ENCODE data around the gene SERAC1. TPM values are rescaled to one million over a fixed set of nuclear protein-coding genes. Genes with fewer than 3 reads are reported as not detected.
"Not testable (repeated sequence)": the region's sequence is repeated elsewhere in the genome, so short reads cannot be mapped to it uniquely, and the experiment has no call there.

SERAC1 gene
- total and polyA plus RNA-seq, 2 donors from 2014 or later, result 5.8 to 6.7 TPM

DNA sequence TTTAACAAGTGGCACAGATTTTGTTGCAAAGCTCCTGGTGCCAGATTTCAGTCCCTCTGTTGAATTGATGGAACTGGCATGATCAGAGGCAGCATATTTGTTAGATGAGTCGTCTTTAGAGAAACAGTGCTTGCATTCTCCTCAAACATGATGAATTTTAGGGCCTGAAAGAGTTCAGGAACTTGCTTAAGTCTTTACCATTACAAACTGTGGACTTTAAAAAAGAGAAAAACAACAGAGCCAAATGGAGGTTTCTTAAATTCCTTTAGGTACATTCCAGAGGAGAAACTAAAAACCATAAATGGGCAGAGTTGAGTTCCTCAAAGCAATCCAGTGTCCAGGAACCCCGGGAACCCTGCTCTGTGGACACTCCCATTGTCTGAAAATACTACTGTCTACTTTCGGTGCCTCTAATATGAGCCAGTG lies 2.6 kb upstream of the SERAC1 start:
- intact Hi-C loops (cut with DNase I), result no loop called here
- DNase-seq (no peak), FAIRE-seq (no peak)
- TF ChIP-seq, protein P1, sequence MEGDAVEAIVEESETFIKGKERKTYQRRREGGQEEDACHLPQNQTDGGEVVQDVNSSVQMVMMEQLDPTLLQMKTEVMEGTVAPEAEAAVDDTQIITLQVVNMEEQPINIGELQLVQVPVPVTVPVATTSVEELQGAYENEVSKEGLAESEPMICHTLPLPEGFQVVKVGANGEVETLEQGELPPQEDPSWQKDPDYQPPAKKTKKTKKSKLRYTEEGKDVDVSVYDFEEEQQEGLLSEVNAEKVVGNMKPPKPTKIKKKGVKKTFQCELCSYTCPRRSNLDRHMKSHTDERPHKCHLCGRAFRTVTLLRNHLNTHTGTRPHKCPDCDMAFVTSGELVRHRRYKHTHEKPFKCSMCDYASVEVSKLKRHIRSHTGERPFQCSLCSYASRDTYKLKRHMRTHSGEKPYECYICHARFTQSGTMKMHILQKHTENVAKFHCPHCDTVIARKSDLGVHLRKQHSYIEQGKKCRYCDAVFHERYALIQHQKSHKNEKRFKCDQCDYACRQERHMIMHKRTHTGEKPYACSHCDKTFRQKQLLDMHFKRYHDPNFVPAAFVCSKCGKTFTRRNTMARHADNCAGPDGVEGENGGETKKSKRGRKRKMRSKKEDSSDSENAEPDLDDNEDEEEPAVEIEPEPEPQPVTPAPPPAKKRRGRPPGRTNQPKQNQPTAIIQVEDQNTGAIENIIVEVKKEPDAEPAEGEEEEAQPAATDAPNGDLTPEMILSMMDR (IDR thresholded peaks at IDR 0.05; ENCODE audit: borderline replicate concordance, extremely low read depth, insufficient read depth), result no peak
- H3K27ac ChIP-seq (ENCODE audit: low read depth in 2 of 2, low read length in 2 of 2), result no peak overlapping the region
- H3K9me3 ChIP-seq (ENCODE audit: control insufficient read depth in 2 of 3, insufficient read depth in 1 of 3, low read length in 3 of 3), result no peaks in the 10 kb centered on the region
- H3K36me3 ChIP-seq (ENCODE audit: control insufficient read depth in 2 of 3, insufficient read depth in 3 of 3, low read length in 3 of 3), result no peaks in the 10 kb centered on the region
- no peaks in the 10 kb centered on the region for H3K27me3 ChIP-seq (ENCODE audit: control insufficient read depth, insufficient read depth, low read length)
- no peak overlapping the region for H3K4me3 ChIP-seq (ENCODE audit: low read length in 3 of 3)
- H3K9ac ChIP-seq (ENCODE audit: low read length in 3 of 3), result no peak overlapping the region
- peaks cover 0 to 8% (median 0%) of the 10 kb centered on the region in 3 donors for H3K4me1 ChIP-seq (ENCODE audit: control insufficient read depth in 2 of 3, insufficient read depth in 2 of 3, low read depth in 1 of 3, low read length in 3 of 3)

DNA sequence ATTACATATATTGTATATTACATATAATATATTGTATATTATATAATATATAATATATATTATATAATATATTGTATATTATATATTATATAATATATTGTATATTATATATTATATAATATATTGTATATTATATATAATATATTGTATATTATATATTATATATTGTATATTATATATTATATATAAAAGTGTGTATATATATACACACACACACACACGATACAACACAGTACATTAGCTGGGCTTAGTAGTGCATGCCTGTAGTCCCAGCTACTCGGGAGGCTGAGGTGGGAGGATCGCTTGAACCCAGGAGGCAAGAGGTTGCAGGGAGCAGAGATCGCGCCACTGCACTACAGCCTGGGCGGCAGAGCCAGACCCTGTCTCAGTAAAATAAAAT lies 1.6 kb upstream of the SERAC1 start:
- H3K4me1 ChIP-seq (ENCODE audit: control insufficient read depth in 2 of 3, insufficient read depth in 2 of 3, low read depth in 1 of 3, low read length in 3 of 3); H3K9ac ChIP-seq (ENCODE audit: low read length in 3 of 3); H3K27ac ChIP-seq (ENCODE audit: low read depth in 2 of 2, low read length in 2 of 2); H3K27me3 ChIP-seq (ENCODE audit: control insufficient read depth, insufficient read depth, low read length); H3K36me3 ChIP-seq (ENCODE audit: control insufficient read depth in 2 of 3, insufficient read depth in 3 of 3, low read length in 3 of 3); DNase-seq; H3K4me3 ChIP-seq (ENCODE audit: low read length in 3 of 3); FAIRE-seq; intact Hi-C loops (cut with DNase I); H3K9me3 ChIP-seq (ENCODE audit: control insufficient read depth in 2 of 3, insufficient read depth in 1 of 3, low read length in 3 of 3): not testable (repeated sequence)

DNA sequence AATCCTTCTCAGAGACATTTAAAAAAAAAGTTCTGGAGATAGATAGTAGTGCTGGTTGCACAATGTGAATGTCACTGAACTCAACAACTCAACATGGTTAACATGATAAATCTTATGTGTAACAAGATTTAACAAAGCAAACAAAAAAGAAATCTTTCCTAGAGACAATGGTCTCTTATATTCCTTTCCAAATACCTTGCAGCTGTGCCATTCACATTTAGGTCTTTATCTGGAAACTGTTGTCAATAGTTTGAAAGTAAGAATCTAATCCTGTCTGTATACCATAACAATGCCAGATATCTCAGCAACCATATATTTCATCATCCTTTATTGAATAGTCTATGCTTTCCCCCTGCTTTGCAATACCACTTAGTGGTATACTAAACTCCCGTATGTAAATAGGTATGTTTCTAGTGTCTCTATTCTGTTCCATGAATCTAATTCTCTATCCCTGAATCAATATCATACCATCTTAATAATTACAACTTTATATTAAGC lies 2.1 kb downstream of the SERAC1 start:
- H3K9me3 ChIP-seq (ENCODE audit: control insufficient read depth in 2 of 3, insufficient read depth in 1 of 3, low read length in 3 of 3), result no peaks in the 10 kb centered on the region
- TF ChIP-seq, protein P1 (IDR thresholded peaks at IDR 0.05; ENCODE audit: borderline replicate concordance, extremely low read depth, insufficient read depth), result no peak
- no peaks in the 10 kb centered on the region for H3K27me3 ChIP-seq (ENCODE audit: control insufficient read depth, insufficient read depth, low read length)
- no peak for DNase-seq
- intact Hi-C loops (cut with DNase I), result no loop called here
- no peak overlapping the region for H3K9ac ChIP-seq (ENCODE audit: low read length in 3 of 3)
- H3K36me3 ChIP-seq (ENCODE audit: control insufficient read depth in 2 of 3, insufficient read depth in 3 of 3, low read length in 3 of 3), result no peaks in the 10 kb centered on the region
- no peak overlapping the region for H3K27ac ChIP-seq (ENCODE audit: low read depth in 2 of 2, low read length in 2 of 2)
- FAIRE-seq, result no peak
- H3K4me1 ChIP-seq (ENCODE audit: control insufficient read depth in 2 of 3, insufficient read depth in 2 of 3, low read depth in 1 of 3, low read length in 3 of 3), result no peaks in the 10 kb centered on the region
- H3K4me3 ChIP-seq (ENCODE audit: low read length in 3 of 3), result no peak overlapping the region

DNA sequence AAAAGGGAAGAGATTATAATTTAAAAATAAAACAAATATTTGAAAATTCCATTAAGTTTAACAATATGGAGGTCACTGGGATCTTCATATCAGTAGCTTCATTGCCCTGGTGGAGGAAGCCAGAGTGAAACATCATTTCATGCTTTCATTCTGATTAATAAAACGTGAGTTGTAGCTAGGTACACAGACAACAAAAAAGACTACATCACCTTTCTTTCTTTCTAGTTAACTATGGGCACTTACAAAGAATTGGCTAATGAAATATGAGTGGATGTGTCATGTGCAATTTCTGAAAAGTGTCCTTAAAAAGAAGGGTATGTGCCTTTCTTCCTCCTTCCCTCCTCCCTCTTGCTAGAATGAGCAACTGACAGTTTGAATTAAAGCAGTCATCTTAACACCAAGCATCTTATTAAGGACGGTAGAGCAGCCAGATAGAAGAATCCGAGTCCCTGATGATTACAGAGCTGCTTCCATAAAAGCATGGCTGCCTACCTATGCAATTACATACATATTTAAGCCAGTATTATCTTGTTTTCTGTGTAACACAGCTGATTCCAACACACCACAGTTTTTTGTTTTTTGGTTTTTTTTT lies 3.4 kb downstream of the SERAC1 start:
- no peak overlapping the region for H3K9ac ChIP-seq (ENCODE audit: low read length in 3 of 3)
- TF ChIP-seq, protein P1 (IDR thresholded peaks at IDR 0.05; ENCODE audit: borderline replicate concordance, extremely low read depth, insufficient read depth), result no peak
- H3K27ac ChIP-seq (ENCODE audit: low read depth in 2 of 2, low read length in 2 of 2), result no peak overlapping the region
- intact Hi-C loops (cut with DNase I), result no loop called here
- DNase-seq (no peak), FAIRE-seq (no peak)
- no peaks in the 10 kb centered on the region for H3K27me3 ChIP-seq (ENCODE audit: control insufficient read depth, insufficient read depth, low read length)
- H3K4me1 ChIP-seq (ENCODE audit: control insufficient read depth in 2 of 3, insufficient read depth in 2 of 3, low read depth in 1 of 3, low read length in 3 of 3), result no peaks in the 10 kb centered on the region
- no peaks in the 10 kb centered on the region for H3K9me3 ChIP-seq (ENCODE audit: control insufficient read depth in 2 of 3, insufficient read depth in 1 of 3, low read length in 3 of 3)
- no peak overlapping the region for H3K4me3 ChIP-seq (ENCODE audit: low read length in 3 of 3)
- H3K36me3 ChIP-seq (ENCODE audit: control insufficient read depth in 2 of 3, insufficient read depth in 3 of 3, low read length in 3 of 3), result no peaks in the 10 kb centered on the region

Data from kidney (tissue), 14 donors.